ENCODE measurements around the gene APCDD1L.

The APCDD1L gene

GRCh38 chr20:58461104-58461503 lies 54.1 kb downstream of the APCDD1L start:
- Histone ChIP-seq H4K20me1 (ENCODE audit: insufficient read depth, low read length, poor library complexity, severe bottlenecking) (no peaks in the 10 kb centered on the region), H3K9me3 (ENCODE audit: insufficient read depth, low read depth, low read length) (no peaks in the 10 kb centered on the region), H3K9me2 (replicated peaks; ENCODE audit: low read depth, low read length) (no peaks in the 10 kb centered on the region), H3K4me3 (ENCODE audit: low read length, poor library complexity, severe bottlenecking) (no peak overlapping the region), H3K4me2 (ENCODE audit: low read depth, low read length, poor library complexity, severe bottlenecking) (no peak overlapping the region), H3K9ac (ENCODE audit: low read depth, low read length, poor library complexity, severe bottlenecking) (no peak overlapping the region), H3K4me1 (ENCODE audit: insufficient read depth, low read length, poor library complexity, severe bottlenecking) (no peaks in the 10 kb centered on the region), H2AFZ (ENCODE audit: low read length) (no peak overlapping the region), H3K27me3 (ENCODE audit: insufficient read depth, low read length, poor library complexity, severe bottlenecking) (no peaks in the 10 kb centered on the region), H3K79me2 (ENCODE audit: insufficient read depth, low read length) (no peaks in the 10 kb centered on the region), H3K36me3 (ENCODE audit: insufficient read depth, low read length) (no peaks in the 10 kb centered on the region), H3F3A (ENCODE audit: low read depth) (no peaks in the 10 kb centered on the region)
- TF ChIP-seq EZH2phosphoT487 (IDR thresholded peaks at IDR 0.05; ENCODE audit: borderline replicate concordance) (no peak), CTCF (conservative IDR thresholded peaks at IDR 0.05; ENCODE audit: low read length) (no peak)

GRCh38 chr20:58459058-58459750 lies 56.0 kb downstream of the APCDD1L start:
- no peak overlapping the region for H3K4me2 ChIP-seq (ENCODE audit: low read depth, low read length, poor library complexity, severe bottlenecking)

GRCh38 chr20:58458342-58459057 lies 56.7 kb downstream of the APCDD1L start:
- H3K9ac ChIP-seq (ENCODE audit: low read depth, low read length, poor library complexity, severe bottlenecking) = no peak overlapping the region
- H3F3A ChIP-seq (ENCODE audit: low read depth) = no peaks in the 10 kb centered on the region
- TF ChIP-seq CTCF (conservative IDR thresholded peaks at IDR 0.05; ENCODE audit: low read length) (no peak), EZH2phosphoT487 (IDR thresholded peaks at IDR 0.05; ENCODE audit: borderline replicate concordance) (no peak)
- no peaks in the 10 kb centered on the region for H4K20me1 ChIP-seq (ENCODE audit: insufficient read depth, low read length, poor library complexity, severe bottlenecking)
- H3K36me3 ChIP-seq (ENCODE audit: insufficient read depth, low read length) = no peaks in the 10 kb centered on the region
- H3K9me3 ChIP-seq (ENCODE audit: insufficient read depth, low read depth, low read length) = no peaks in the 10 kb centered on the region
- H3K4me1 ChIP-seq (ENCODE audit: insufficient read depth, low read length, poor library complexity, severe bottlenecking) = no peaks in the 10 kb centered on the region
- no peaks in the 10 kb centered on the region for H3K9me2 ChIP-seq (replicated peaks; ENCODE audit: low read depth, low read length)
- H3K4me2 ChIP-seq (ENCODE audit: low read depth, low read length, poor library complexity, severe bottlenecking) = no peak overlapping the region
- no peak overlapping the region for H3K4me3 ChIP-seq (ENCODE audit: low read length, poor library complexity, severe bottlenecking)
- H3K27me3 ChIP-seq (ENCODE audit: insufficient read depth, low read length, poor library complexity, severe bottlenecking) = no peaks in the 10 kb centered on the region
- no peaks in the 10 kb centered on the region for H3K79me2 ChIP-seq (ENCODE audit: insufficient read depth, low read length)
- no peak overlapping the region for H2AFZ ChIP-seq (ENCODE audit: low read length)

More at GRCh38 chr20:58459058-58459750, 56.0 kb downstream of the APCDD1L start:
- Histone ChIP-seq H3F3A (ENCODE audit: low read depth) (no peaks in the 10 kb centered on the region), H3K4me1 (ENCODE audit: insufficient read depth, low read length, poor library complexity, severe bottlenecking) (no peaks in the 10 kb centered on the region), H3K27me3 (ENCODE audit: insufficient read depth, low read length, poor library complexity, severe bottlenecking) (no peaks in the 10 kb centered on the region), H3K9me2 (replicated peaks; ENCODE audit: low read depth, low read length) (no peaks in the 10 kb centered on the region), H4K20me1 (ENCODE audit: insufficient read depth, low read length, poor library complexity, severe bottlenecking) (no peaks in the 10 kb centered on the region), H3K9ac (ENCODE audit: low read depth, low read length, poor library complexity, severe bottlenecking) (no peak overlapping the region), H3K79me2 (ENCODE audit: insufficient read depth, low read length) (no peaks in the 10 kb centered on the region), H3K36me3 (ENCODE audit: insufficient read depth, low read length) (no peaks in the 10 kb centered on the region), H3K9me3 (ENCODE audit: insufficient read depth, low read depth, low read length) (no peaks in the 10 kb centered on the region), H2AFZ (ENCODE audit: low read length) (no peak overlapping the region), H3K4me3 (ENCODE audit: low read length, poor library complexity, severe bottlenecking) (no peak overlapping the region)
- no peak for TF ChIP-seq EZH2phosphoT487 (IDR thresholded peaks at IDR 0.05; ENCODE audit: borderline replicate concordance)
- no peak for TF ChIP-seq CTCF (conservative IDR thresholded peaks at IDR 0.05; ENCODE audit: low read length)

All from Loucy (cell line).